Measurements from ENCODE around the gene CRTC3. TPM values are rescaled to one million over a fixed set of nuclear protein-coding genes. Genes with fewer than 3 reads are reported as not detected.
"Not testable (repeated sequence)": the region's sequence is repeated elsewhere in the genome, so short reads cannot be mapped to it uniquely, and the experiment has no call there.

Gene CRTC3
- total RNA-seq, 1 donor from 2014 or later: 13.9 TPM

GRCh38 chr15:90618330-90619125 is 88.8 kb downstream of the CRTC3 start:
- FAIRE-seq: no peak

GRCh38 chr15:90619468-90619867 is 89.7 kb downstream of the CRTC3 start:
- DNase-seq (ENCODE audit: low spot score in 2 of 2): no peak
- no peak for FAIRE-seq

More at GRCh38 chr15:90618330-90619125, 88.8 kb downstream of the CRTC3 start:
- DNase-seq (ENCODE audit: low spot score in 2 of 2): no peak

DNA sequence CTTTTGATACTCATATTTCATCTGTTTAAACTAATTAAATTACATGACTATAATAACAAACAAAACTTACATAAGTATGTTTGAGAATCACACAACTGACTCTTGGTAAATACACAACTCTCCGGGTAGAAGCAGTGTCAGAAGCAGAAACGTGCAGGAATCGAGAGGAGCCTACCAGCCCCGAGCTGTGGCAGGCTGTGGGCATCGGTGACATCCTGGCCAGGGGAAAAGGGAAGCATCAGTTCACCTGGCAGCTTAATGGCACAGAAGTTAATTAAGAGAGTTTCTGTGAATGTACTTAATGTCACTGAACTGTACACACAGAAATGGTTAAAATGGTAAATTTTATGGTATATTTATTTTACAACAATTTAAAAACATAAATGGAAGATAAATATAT is 90.2 kb downstream of the CRTC3 start:
- no peak for FAIRE-seq

DNA sequence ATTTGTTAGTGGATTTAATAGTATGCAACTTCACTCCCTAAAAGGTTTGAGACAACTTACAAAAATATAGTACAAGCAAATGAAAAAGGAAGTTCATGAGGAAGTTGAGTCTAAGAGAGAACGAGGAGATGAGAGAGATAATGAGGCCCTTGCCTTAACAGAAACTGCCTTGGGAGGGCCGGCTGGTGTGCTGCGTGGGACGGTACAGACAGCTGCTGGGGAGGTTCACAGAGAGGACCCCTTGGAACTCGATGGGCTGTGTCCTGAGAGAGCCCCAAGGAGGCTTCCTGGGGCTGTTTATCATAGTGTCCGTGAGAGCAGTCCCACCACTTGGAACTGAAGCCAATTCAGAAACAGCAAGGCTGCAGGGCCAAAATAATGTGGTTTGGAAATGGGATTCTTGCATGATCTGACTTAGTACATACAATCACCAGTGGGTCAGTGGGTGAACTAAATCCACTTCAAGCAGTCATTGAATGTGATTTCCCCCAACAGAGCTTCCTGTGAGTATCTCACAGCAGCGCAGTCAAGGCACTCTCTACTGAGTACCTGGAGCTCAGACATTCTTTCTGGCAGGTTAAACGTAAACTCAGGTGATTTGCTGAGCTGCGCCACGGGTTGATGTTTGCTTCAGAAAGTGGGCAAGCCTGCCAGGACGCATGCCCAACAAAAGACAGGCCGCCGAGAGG is 90.8 kb downstream of the CRTC3 start:
- FAIRE-seq: no peak

More for the DNA sequence above, 90.2 kb downstream of the CRTC3 start:
- DNase-seq (ENCODE audit: low spot score in 2 of 2): no peak

DNA sequence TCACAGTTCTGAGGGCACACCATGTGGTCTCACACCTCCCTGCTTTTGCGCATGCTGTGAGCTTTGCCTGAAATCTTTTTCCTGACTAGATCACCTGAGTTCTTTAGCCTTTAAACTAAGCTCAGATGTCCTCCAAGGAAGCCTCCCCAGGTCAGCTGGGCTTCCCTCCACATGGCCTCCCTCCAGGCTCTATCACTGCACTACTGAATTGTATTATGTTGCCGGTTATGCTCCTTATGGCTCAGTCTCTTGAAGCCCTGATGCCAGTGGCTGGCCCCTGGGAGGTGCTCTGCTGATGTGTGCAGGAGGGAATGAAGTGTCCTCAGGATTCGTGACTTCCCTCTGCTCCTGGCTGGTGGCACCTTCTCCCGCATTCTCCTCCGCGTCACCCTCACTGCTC is 94.1 kb downstream of the CRTC3 start:
- DNase-seq (ENCODE audit: low spot score in 2 of 2): no peak
- FAIRE-seq: no peak

More for the DNA sequence above, 90.8 kb downstream of the CRTC3 start:
- no peak for DNase-seq (ENCODE audit: low spot score in 2 of 2)

- no peak for FAIRE-seq
- no peak for DNase-seq (ENCODE audit: low spot score in 2 of 2)
Measured at GRCh38 chr15:90624278-90624981, 94.7 kb downstream of the CRTC3 start.

DNA sequence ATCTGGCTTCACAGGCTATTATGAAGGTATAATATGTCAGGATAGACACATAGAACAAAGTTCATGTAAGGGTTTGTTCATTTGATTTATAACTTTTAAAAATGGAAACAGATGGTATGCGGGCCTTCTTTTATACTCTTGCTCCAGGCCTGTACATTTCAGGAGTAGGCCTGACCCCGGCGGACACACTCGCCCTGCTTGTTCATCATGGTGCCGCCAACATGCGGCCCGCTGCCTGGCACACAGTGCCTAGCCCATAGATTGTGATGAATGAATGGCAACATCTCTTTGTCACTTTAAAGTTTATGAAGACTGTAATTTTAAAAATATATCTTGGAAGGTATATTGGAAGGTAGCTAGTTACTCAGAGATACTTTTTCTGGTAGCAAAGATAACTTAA is 95.3 kb downstream of the CRTC3 start:
- FAIRE-seq (no peak), DNase-seq (ENCODE audit: low spot score in 2 of 2) (no peak)

DNA sequence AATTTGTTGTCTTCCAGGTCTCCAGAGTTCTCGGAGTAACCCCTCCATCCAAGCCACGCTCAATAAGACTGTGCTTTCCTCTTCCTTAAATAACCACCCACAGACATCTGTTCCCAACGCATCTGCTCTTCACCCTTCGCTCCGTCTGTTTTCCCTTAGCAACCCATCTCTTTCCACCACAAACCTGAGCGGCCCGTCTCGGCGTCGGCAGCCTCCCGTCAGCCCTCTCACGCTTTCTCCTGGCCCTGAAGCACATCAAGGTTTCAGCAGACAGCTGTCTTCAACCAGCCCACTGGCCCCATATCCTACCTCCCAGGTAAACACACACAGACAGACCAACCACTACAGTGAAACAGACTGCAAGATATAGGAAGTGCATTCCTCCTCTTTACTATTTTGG is 99.5 kb downstream of the CRTC3 start:
- FAIRE-seq: no peak

GRCh38 chr15:90633360-90633759 is 103.6 kb downstream of the CRTC3 start:
- FAIRE-seq (no peak), DNase-seq (ENCODE audit: low spot score in 2 of 2) (no peak)

More for the DNA sequence above, 99.5 kb downstream of the CRTC3 start:
- no peak for DNase-seq (ENCODE audit: low spot score in 2 of 2)

DNA sequence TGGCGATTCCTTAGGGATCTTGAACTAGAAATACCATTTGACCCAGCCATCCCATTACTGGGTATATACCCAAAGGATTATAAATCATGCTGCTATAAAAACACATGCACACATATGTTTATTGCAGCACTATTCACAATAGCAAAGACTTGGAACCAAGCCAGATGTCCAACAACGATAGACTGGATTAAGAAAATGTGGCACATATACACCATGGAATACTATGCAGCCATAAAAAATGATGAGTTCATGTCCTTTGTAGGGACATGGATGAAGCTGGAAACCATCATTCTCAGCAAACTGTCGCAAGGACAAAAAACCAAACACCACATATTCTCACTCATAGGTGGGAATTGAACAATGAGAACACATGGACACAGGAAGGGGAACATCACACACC is 107.3 kb downstream of the CRTC3 start:
- FAIRE-seq: not testable (repeated sequence)

DNA sequence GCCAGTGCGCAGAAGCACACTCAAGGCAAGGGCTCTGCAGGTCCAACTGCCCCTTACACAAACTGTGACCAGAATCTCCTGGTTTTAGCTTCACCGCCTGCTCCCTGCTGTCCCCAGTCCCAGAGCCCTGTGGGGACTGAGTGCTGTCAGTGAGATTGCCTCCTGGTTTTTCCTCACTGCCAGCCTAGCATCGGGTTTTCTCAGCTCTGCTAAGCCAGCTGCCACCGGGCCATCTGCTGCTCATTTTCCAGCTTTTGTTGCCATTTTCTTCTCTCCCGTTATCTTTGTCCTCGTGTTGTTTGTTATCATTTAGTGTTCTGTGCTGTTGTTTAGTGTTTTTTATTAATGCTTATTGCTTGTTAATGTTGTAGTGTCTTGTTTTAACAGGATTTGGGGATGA is 108.0 kb downstream of the CRTC3 start:
- DNase-seq (ENCODE audit: low spot score in 2 of 2) (no peak), FAIRE-seq (no peak)

More for the DNA sequence above, 107.3 kb downstream of the CRTC3 start:
- DNase-seq (ENCODE audit: low spot score in 2 of 2): not testable (repeated sequence)

GRCh38 chr15:90638201-90638691 is 108.5 kb downstream of the CRTC3 start:
- DNase-seq (ENCODE audit: low spot score in 2 of 2): no peak
- no peak for FAIRE-seq

DNA sequence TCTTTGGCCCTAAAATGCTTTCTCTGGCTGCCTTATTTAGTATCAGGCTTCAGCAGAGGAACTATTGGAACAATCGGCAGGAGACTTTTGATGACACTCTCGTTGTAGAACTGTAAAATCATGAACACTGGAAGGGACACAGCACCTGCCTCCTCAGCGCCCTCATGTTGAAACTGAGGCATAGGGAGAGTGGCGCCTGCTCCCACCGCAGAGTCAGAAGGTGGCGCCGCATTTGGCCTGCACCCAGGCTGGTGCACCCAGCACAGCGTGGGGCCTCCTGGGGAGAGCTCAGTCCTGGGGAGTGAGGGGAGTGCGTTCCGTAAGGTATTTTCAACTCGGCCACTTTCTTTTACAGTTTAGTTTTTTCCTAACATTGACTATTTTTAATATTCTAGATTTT is 109.2 kb downstream of the CRTC3 start:
- no peak for DNase-seq (ENCODE audit: low spot score in 2 of 2)
- no peak for FAIRE-seq

- DNase-seq (ENCODE audit: low spot score in 2 of 2) (no peak), FAIRE-seq (no peak)
Measured at GRCh38 chr15:90640862-90641261, 111.1 kb downstream of the CRTC3 start.

GRCh38 chr15:90641581-90642463 is 112.1 kb downstream of the CRTC3 start:
- DNase-seq (ENCODE audit: low spot score in 2 of 2) (no peak), FAIRE-seq (no peak)

- FAIRE-seq (no peak), DNase-seq (ENCODE audit: low spot score in 2 of 2) (no peak)
Measured at GRCh38 chr15:90642464-90643300, 113.0 kb downstream of the CRTC3 start.

DNA sequence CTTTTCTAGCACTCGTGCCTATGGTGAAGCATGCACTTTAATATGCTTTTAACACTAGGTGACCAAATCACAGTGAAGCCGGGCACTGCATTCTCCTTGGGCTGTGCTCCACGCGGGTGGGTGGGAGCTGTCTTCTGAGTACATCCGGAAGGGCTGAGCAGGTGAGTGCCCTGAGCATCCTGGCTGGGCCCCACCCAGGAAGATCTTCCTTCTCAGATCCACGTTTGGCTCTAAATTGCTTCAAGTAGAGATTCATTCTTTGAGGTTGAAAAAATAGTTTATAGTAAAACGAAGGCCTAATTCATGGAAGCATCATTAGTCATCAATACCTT is 113.5 kb downstream of the CRTC3 start:
- FAIRE-seq (no peak), DNase-seq (ENCODE audit: low spot score in 2 of 2) (no peak)

DNA sequence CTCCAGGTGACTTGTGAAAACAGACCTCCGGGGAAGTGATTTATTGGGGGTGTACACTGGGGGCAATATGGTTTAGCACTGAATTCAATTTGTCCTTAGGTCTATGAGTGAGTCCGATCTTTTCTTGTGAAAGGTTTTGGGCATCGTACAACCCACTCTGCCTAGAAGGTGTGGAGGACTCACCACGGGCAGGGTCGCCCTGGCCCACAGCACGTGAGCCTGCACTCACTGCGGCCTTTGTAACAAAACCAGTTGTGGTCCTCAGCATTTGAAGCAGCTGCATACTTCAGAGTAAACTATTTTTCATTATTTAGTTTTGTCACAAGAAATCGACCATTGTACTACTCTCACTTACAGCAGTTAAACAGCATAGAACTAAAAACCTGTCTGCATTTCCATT is 114.8 kb downstream of the CRTC3 start:
- FAIRE-seq (no peak), DNase-seq (ENCODE audit: low spot score in 2 of 2) (no peak)
